HG03342 (cell line): ENCODE measurements around the gene ATG16L2.
"Not testable (repeated sequence)": the region's sequence is repeated elsewhere in the genome, so short reads cannot be mapped to it uniquely, and the experiment has no call there.

Experiments used
- ATAC-seq: cut with Tn5 transposase; IDR thresholded peaks from one replicate; pipeline ENCODE4 v1.9.1; 2021; ENCODE audit warnings: mild to moderate bottlenecking, moderate library complexity; ENCODE audit not compliant: unreplicated experiment

ATG16L2 gene

GRCh38 chr11:72836111-72836510, 21.9 kb downstream of the ATG16L2 start:
- no peak for ATAC-seq

GRCh38 chr11:72838691-72839305, 24.6 kb downstream of the ATG16L2 start:
- ATAC-seq, result no peak

- no peak for ATAC-seq
These were observed 26.6 kb downstream of the ATG16L2 start for GRCh38 chr11:72840780-72841179.

GRCh38 chr11:72841397-72841796, 27.2 kb downstream of the ATG16L2 start:
- no peak for ATAC-seq

GRCh38 chr11:72842126-72842525, 27.9 kb downstream of the ATG16L2 start:
- ATAC-seq, result no peak

- no peak for ATAC-seq
These were observed 28.6 kb downstream of the ATG16L2 start for GRCh38 chr11:72842653-72843330.

GRCh38 chr11:72844356-72844755, 30.1 kb downstream of the ATG16L2 start:
- ATAC-seq, result no peak

- no peak for ATAC-seq
These were observed 34.7 kb downstream of the ATG16L2 start for GRCh38 chr11:72848846-72849466.

GRCh38 chr11:72850832-72851231, 36.6 kb downstream of the ATG16L2 start:
- no peak for ATAC-seq

GRCh38 chr11:72851726-72852125, 37.5 kb downstream of the ATG16L2 start:
- ATAC-seq, result no peak

GRCh38 chr11:72856065-72856464, 41.9 kb downstream of the ATG16L2 start:
- no peak for ATAC-seq

- ATAC-seq, result no peak
These were observed 42.5 kb downstream of the ATG16L2 start for GRCh38 chr11:72856551-72857345.

GRCh38 chr11:72858267-72858666, 44.1 kb downstream of the ATG16L2 start:
- ATAC-seq, result not testable (repeated sequence)

- no peak for ATAC-seq
These were observed 44.9 kb downstream of the ATG16L2 start for GRCh38 chr11:72859126-72859525.

GRCh38 chr11:72860010-72860409, 45.8 kb downstream of the ATG16L2 start:
- no peak for ATAC-seq

GRCh38 chr11:72860592-72860991, 46.4 kb downstream of the ATG16L2 start:
- no peak for ATAC-seq

GRCh38 chr11:72863091-72863490, 48.9 kb downstream of the ATG16L2 start:
- no peak for ATAC-seq

GRCh38 chr11:72863916-72864315, 49.7 kb downstream of the ATG16L2 start:
- no peak for ATAC-seq

GRCh38 chr11:72864702-72865655, 50.8 kb downstream of the ATG16L2 start:
- ATAC-seq, result no peak

GRCh38 chr11:72867970-72868369, 53.8 kb downstream of the ATG16L2 start:
- no peak for ATAC-seq
